Measurements from ENCODE around the gene CPB1.

CPB1 gene

GRCh38 chr3:148839805-148840204 lies 12.2 kb downstream of the CPB1 start:
- no peak for DNase-seq

GRCh38 chr3:148840451-148840850 lies 12.8 kb downstream of the CPB1 start:
- no peak for DNase-seq

- no peak for DNase-seq
Observed at GRCh38 chr3:148845756-148846395, 18.3 kb downstream of the CPB1 start.

GRCh38 chr3:148847351-148847750 lies 19.7 kb downstream of the CPB1 start:
- DNase-seq: no peak

- peak; percentile 16 for DNase-seq
Observed at GRCh38 chr3:148848410-148848809, 20.8 kb downstream of the CPB1 start.

GRCh38 chr3:148852271-148852992 lies 24.8 kb downstream of the CPB1 start:
- DNase-seq: no peak

GRCh38 chr3:148853076-148853475 lies 25.5 kb downstream of the CPB1 start:
- DNase-seq: no peak

GRCh38 chr3:148854061-148854460 lies 26.4 kb downstream of the CPB1 start:
- DNase-seq: no peak

GRCh38 chr3:148856384-148856783 lies 28.8 kb downstream of the CPB1 start:
- DNase-seq: no peak

GRCh38 chr3:148857316-148857715 lies 29.7 kb downstream of the CPB1 start:
- DNase-seq: no peak

GRCh38 chr3:148861277-148861869 lies 33.8 kb downstream of the CPB1 start:
- DNase-seq: peak; percentile 16

GRCh38 chr3:148863297-148863696 lies 35.7 kb downstream of the CPB1 start:
- no peak for DNase-seq

GRCh38 chr3:148863814-148864213 lies 36.2 kb downstream of the CPB1 start:
- no peak for DNase-seq

- no peak for DNase-seq
Observed at GRCh38 chr3:148865049-148865448, 37.4 kb downstream of the CPB1 start, which contains the start of gene CPA3. CPA3 (plus strand) TSS chr3:148865296; CDS start chr3:148865308, 12 bp downstream.

GRCh38 chr3:148866261-148866660 lies 38.6 kb downstream of the CPB1 start:
- peak; percentile 96 for DNase-seq

GRCh38 chr3:148873270-148873927 lies 45.8 kb downstream of the CPB1 start:
- DNase-seq: no peak

- DNase-seq: no peak
Observed at GRCh38 chr3:148873977-148874376, 46.4 kb downstream of the CPB1 start.

GRCh38 chr3:148878095-148878494 lies 50.5 kb downstream of the CPB1 start:
- no peak for DNase-seq

- DNase-seq: no peak
Observed at GRCh38 chr3:148879256-148879655, 51.6 kb downstream of the CPB1 start.

- peak; percentile 29 for DNase-seq
Observed at GRCh38 chr3:148880681-148881080, 53.1 kb downstream of the CPB1 start.

- DNase-seq: no peak
Observed at GRCh38 chr3:148881286-148881685, 53.7 kb downstream of the CPB1 start.

GRCh38 chr3:148882288-148882687 lies 54.7 kb downstream of the CPB1 start:
- DNase-seq: no peak

- DNase-seq: no peak
Observed at GRCh38 chr3:148883163-148883562, 55.6 kb downstream of the CPB1 start.

- no peak for DNase-seq
Observed at GRCh38 chr3:148884261-148884660, 56.6 kb downstream of the CPB1 start.
